GM19035 (cell line): ENCODE data around the gene MYD88.

Source experiments
- ATAC-seq: cut with Tn5 transposase; IDR thresholded peaks from one replicate; pipeline ENCODE4 v1.9.1; 2021; ENCODE audit not compliant: unreplicated experiment

The MYD88 gene

DNA sequence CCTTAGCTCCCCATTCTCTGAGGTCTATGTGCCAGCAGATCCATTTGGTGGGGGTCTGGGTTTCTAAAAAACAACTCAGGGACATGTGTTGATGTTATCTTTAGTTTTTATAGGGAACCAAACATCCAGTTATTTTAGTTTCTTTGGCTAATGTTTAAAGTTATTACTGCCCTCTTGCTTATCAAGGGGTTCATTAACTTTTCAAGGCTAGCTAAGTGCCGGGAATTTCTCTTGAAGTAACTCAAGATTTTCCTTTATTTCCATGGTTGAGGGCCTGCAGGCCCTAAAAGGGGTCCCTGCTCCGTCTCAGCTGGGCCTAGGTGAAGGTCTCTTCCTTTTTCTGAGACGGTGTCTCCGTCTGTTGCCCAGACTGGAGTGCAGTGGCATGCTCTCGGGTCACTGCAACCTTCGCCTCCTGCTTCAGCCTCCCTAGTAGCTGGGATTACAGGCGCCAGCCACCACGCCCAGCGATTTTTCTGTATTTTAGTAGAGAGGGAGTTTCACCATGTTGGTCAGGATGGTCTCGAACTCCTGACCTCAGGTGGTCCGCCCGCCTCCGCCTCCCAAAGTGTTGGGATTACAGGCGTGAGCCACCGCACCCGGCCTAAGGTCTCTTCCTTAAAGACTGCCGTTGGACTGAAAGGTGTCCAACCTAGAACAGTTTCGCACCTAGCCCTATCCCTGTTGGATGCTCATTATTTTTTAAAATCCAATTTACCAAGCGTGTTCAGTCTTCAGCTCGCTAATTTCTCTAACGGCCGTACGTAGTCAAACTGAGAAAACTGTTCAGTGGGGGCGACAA, 25.6 kb downstream of the MYD88 start:
- ATAC-seq: peak; percentile 0

GRCh38 chr3:38164643-38164951, 26.1 kb downstream of the MYD88 start:
- no peak for ATAC-seq

DNA sequence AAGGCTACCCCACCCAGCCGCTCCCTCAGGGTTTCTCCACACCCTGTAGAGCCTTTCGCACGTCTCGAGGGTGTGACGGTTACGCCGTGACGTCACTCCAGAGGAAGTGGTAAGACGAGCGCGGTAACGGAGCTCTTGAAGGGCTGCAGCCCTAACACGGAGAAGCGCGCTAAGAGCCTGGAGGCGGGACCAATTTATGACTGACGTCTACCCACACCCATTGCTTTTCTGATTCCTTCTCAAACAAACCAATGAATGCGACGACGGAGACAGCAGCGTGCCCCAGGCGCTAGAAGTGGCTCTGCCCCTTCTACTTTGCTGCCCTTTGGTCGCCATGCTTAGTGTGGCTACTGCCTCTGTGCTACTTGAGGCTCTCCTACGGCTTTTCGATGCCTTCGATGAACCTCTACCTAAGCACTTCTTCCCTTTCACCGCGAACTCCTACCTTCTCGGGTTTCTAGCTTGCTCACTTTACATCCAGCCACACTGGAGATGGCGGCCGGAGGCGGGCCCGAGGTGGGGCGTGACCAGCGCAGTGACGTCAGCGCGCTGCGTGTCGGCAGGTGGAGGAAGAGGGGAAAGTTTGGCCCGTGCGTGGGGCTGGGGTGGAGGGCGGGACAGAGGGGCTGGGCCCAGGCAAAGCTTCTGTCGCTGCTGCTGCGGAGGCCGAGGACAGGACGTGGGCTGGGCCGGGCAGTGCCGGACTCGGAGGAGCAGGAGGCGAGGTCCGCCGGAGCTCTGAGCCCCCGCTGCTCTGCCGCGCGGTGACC, 26.7 kb downstream of the MYD88 start, which contains the start of gene OXSR1:
Gene OXSR1, plus strand, starts transcription at position 586 of the 770 bp plus-strand sequence. CDS start 340 bp downstream, outside the sequence.
- peak; percentile 88 for ATAC-seq

DNA sequence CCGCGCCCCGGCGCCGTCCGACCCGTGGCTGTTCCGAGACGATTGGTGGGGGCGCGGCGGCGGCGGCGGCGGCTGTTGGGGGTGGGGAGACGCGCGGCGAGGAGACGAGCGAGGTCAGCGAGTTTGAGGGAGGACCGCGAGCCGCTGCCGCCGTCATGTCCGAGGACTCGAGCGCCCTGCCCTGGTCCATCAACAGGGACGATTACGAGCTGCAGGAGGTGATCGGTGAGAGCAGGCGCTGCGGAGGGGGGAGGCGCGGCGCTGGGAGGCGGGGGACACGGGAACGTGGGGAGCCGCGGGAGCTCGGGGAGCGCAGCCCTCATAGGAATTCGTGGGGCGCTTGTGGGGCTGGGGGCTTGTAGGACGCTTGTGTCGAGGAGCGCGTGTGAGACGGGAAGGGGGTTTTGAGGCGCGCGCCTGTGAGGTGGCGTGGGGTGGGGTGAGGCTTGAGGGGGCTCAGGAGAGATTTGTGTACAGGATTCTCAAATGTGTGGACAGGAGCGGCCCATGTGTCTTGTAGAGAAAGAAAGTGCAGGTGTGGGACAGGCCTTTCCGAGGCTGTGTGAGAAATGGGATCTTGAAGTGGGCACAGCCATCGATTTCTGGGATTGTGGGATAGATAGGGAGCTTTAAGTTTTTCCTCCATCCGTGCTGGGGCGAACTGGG, 27.4 kb downstream of the MYD88 start:
- no peak for ATAC-seq

GRCh38 chr3:38167591-38167990, 29.1 kb downstream of the MYD88 start:
- no peak for ATAC-seq

DNA sequence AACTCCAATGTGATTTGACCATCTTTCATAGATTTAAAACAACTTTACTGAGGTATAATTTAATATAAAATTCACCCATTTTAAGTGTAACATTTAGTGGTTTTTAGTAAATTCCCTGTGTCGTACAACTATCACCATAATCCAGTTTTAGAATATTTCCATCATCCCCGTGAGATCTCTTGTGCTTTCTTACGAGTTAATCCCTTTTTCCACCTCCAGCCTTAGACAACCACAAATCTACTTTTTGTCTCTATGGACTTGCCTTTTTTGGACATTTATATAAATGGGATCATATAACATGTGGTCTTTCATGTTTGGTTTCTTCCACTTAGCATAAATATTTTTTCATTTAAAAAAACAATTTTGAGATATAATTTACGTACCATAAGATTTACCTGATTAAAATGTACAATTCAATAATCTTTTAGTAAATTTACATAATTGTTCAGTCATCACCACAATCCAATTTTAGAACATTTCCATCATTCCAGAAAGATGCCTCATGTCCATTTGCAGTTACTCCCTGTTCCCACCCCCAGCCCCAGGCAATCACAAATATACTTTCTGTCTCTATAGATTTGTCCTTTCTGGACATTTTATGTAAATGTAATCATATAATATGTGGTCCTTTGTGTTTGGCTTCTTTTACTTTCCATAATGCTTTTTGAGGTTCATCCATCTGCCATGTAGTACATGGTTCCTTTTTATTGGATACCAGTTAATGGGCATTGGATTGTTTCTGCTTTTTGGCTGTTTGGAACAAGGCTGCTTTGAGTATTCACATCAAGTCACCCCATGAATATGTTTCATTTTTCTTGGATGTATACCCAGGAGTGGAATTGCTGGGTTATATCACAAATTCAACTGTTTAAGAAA, 29.9 kb downstream of the MYD88 start:
- ATAC-seq: no peak

GRCh38 chr3:38169027-38169317, 30.5 kb downstream of the MYD88 start:
- ATAC-seq: no peak

DNA sequence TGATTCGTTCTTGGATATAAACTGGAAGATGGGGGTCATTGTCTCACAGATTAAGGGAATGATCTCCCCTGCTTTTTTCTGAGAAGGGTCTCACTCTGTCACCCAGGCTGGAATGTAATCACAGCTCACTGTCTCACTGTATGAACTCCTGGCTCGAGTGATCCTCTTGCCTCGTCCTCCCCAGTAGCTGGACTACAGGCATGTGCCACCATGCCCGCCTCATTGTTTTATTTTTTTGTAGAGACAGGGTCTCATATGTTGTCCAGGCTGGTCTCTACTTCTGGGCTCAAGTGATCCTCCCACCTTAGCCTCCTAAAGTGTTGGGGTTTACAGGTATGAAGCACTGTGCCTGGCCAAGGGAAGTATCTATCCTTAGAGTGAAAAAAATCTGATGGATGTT, 32.3 kb downstream of the MYD88 start:
- ATAC-seq: no peak

DNA sequence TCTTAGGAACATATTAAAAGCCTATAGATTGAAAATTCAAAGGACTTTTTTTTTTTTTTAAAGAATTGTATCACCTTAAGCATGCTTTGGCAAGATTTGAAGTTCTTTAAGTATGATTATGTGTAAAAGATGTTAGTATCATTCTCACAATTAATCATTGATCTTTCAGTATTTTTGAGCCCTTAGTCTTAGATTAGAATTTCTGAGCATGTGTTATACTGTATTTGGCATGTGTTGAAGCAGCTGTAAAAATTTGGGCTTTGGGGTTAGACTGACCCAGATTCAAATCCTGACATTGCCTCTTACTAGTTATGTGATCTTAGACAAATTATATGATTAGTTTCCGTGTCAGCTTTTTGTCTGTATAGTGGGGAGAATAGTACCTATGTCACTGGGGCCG, 33.2 kb downstream of the MYD88 start:
- ATAC-seq: no peak

DNA sequence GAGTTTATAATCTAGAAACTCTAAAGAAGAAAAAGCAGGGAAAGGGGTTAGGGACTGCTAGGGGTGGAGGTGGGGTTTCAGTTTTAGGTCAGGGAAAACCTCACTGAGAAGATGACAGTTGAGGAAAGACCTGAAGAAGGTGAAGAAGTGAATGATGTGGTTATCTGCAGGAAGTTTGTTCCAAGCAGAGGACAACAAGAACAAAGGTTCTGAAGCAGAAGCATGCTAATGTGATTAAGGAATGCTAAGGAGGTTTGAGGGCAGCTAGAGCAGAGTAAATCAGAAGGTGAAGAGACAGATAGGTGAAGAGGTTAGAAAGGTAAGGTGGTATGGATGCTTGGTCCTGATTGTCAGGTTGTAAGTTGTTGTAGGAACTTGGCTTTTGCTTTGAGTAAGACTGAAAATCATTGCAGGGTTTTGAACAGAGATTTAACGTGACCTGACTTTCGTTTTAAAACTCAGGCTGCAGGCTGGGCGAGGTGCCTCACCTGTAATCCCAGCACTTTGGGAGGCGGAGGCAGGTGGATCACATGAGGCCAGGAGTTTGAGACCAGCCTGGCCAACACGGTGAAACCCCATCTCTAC, 35.5 kb downstream of the MYD88 start:
- no peak for ATAC-seq

DNA sequence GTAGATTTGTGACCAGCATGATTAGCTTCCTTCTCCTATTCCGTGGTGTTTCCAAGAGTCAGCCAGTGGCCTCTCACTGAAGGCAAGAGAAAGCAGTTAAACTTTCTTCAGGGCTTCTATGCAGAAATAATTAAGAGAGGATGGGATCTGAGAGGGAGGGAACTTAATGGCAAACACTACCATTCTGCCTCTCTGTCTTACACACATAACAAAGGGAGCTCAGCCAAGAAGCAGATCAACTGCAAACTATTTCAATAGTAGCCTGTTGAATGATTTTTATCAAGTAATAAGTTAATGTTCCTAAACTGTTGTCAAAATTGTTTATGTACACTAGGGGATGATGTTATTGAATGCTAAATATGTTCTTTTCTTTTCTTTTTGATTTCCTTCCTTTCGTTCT, 38.7 kb downstream of the MYD88 start:
- no peak for ATAC-seq

DNA sequence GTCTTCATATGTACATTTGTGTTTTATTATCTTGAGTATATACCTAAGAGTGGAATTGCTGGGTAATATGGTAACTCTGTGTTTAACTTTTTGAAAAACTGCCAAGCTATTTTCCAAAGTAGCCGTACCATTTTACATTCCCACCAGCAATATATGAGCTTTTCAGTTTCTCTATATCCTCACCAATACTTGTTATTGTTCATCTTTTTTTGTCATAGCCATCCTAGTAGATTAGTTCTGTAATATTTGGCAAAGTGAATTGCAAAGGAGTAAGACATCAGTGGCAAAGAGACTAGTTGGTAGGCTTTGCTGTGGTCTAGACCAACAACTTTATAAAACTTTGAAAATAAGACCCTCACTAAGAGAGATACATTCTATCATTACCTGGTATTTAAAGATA, 48.3 kb downstream of the MYD88 start:
- no peak for ATAC-seq

DNA sequence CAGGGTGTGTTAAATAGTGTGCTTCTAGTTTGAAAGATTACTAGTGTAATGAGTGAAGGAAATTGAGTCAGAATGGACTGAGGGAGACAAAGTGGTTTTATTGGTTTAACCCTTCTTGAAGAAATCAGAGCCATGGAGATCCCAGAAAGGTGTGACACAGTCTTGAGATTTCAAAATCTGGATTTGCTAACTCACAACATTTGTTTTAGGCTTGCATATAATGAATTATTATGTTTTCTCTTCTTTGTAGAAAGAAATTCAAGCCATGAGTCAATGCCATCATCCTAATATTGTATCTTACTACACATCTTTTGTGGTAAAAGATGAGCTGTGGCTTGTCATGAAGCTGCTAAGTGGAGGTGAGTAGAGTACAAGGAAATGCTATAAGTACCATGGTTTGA, 52.0 kb downstream of the MYD88 start:
- no peak for ATAC-seq
